Measurements from ENCODE around the gene GOLPH3L.

- TF ChIP-seq, protein P1, sequence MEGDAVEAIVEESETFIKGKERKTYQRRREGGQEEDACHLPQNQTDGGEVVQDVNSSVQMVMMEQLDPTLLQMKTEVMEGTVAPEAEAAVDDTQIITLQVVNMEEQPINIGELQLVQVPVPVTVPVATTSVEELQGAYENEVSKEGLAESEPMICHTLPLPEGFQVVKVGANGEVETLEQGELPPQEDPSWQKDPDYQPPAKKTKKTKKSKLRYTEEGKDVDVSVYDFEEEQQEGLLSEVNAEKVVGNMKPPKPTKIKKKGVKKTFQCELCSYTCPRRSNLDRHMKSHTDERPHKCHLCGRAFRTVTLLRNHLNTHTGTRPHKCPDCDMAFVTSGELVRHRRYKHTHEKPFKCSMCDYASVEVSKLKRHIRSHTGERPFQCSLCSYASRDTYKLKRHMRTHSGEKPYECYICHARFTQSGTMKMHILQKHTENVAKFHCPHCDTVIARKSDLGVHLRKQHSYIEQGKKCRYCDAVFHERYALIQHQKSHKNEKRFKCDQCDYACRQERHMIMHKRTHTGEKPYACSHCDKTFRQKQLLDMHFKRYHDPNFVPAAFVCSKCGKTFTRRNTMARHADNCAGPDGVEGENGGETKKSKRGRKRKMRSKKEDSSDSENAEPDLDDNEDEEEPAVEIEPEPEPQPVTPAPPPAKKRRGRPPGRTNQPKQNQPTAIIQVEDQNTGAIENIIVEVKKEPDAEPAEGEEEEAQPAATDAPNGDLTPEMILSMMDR (IDR thresholded peaks at IDR 0.05), result no peak
- TF ChIP-seq POLR2A (IDR thresholded peaks at IDR 0.05) (no peak), POLR2AphosphoS5 (IDR thresholded peaks at IDR 0.05) (no peak)
Measured at GRCh38 chr1:150695561-150695960, 1.4 kb downstream of the GOLPH3L start.

Measured in gastroesophageal sphincter (tissue), 3 donors.